Neural cell (in vitro differentiated cells): ENCODE data around the gene ANKRD33B. TPM values are rescaled to one million over a fixed set of nuclear protein-coding genes. Genes with fewer than 3 reads are reported as not detected.

ENCODE experiments used
- H2AFZ ChIP-seq: fragments of 200-600, 300-800 bp; sonication (generic), shearing (Covaris generic); 2 replicates; pipeline ENCODE4 v1.6.0; 2014; ENCODE audit warnings: low read depth, mild to moderate bottlenecking, antibody characterized with exemption, low read length, moderate library complexity
- H3F3A ChIP-seq: fragments of 200-600 bp; shearing (Covaris generic); 2 replicates; pipeline ENCODE4 v1.6.1; 2016; ENCODE audit warnings: mild to moderate bottlenecking, moderate library complexity, mixed read lengths, antibody characterized with exemption, low read length; ENCODE audit not compliant: insufficient read depth, poor library complexity, severe bottlenecking
- H3K27ac ChIP-seq: fragments of 200-600, 300-800 bp; sonication (generic), shearing (Covaris generic); 2 replicates; pipeline ENCODE4 v1.5.1; 2014; ENCODE audit warnings: mild to moderate bottlenecking, low read length, moderate library complexity
- H3K27me3 ChIP-seq: fragments of 300-800, 200-600 bp; sonication (generic), shearing (Covaris generic); 2 replicates; pipeline ENCODE4 v1.6.0; 2014; ENCODE audit warnings: mild to moderate bottlenecking, low read depth, low read length, moderate library complexity; ENCODE audit not compliant: insufficient read depth
- H3K36me3 ChIP-seq: fragments of 300-800, 200-600 bp; sonication (generic), shearing (Covaris generic); 2 replicates; pipeline ENCODE4 v1.5.1; 2014; ENCODE audit warnings: mild to moderate bottlenecking, antibody characterized with exemption, low read length, moderate library complexity; ENCODE audit not compliant: insufficient read depth
- H3K4me2 ChIP-seq: fragments of 300-800, 200-600 bp; sonication (generic), shearing (Covaris generic); 2 replicates; pipeline ENCODE4 v1.6.0; 2014; ENCODE audit warnings: mild to moderate bottlenecking, low read length
- H3K4me3 ChIP-seq: fragments of 300-800, 200-600 bp; sonication (generic), shearing (Covaris generic); 2 replicates; pipeline ENCODE4 v1.5.1; 2014; ENCODE audit warnings: mild to moderate bottlenecking, low read length, moderate library complexity
- H3K79me2 ChIP-seq: fragments of 200-600 bp; shearing (Covaris generic); replicated peaks from 2 replicates; pipeline ENCODE4 v1.6.0; 2014; ENCODE audit warnings: mild to moderate bottlenecking, low read length, moderate library complexity; ENCODE audit not compliant: insufficient read depth
- H3K9ac ChIP-seq: fragments of 300-800, 200-600 bp; sonication (generic), shearing (Covaris generic); 2 replicates; pipeline ENCODE4 v1.6.1; 2016; ENCODE audit warnings: mild to moderate bottlenecking, low read length, mixed read lengths
- H3K9me2 ChIP-seq: fragments of 200-600 bp; shearing (Covaris generic); 2 replicates; pipeline ENCODE4 v1.6.1; 2016; ENCODE audit warnings: mild to moderate bottlenecking, low read length, mixed read lengths; ENCODE audit not compliant: insufficient read depth
- H3K9me3 ChIP-seq: fragments of 200-600, 300-800 bp; sonication (generic), shearing (Covaris generic); 2 replicates; pipeline ENCODE4 v1.6.1; 2016; ENCODE audit warnings: mild to moderate bottlenecking, mixed run types, low read length, moderate library complexity, mixed read lengths
- H4K20me1 ChIP-seq: fragments of 200-600 bp; shearing (Covaris generic); 2 replicates; pipeline ENCODE4 v1.6.1; 2016; ENCODE audit warnings: mild to moderate bottlenecking, mixed run types; ENCODE audit not compliant: insufficient read depth
- CTCF ChIP-seq: fragments of 450-650 bp; IDR thresholded peaks from 2 replicates; pipeline ENCODE4 v1.5.1; 2014; ENCODE audit warnings: antibody characterized with exemption, mild to moderate bottlenecking, moderate library complexity; ENCODE audit not compliant: poor library complexity, severe bottlenecking
- EP300 ChIP-seq: fragments of 450-650 bp; conservative IDR thresholded peaks from 2 replicates; pipeline ENCODE4 v1.6.1; 2014; ENCODE audit warnings: antibody characterized with exemption, mild to moderate bottlenecking, moderate library complexity; ENCODE audit not compliant: poor library complexity, severe bottlenecking
- EZH2 ChIP-seq: fragments of 200-600, 300-800 bp; shearing (Covaris generic), sonication (generic); IDR thresholded peaks from 2 replicates; pipeline ENCODE4 v1.6.1; 2014; ENCODE audit warnings: antibody characterized with exemption, low read length, borderline replicate concordance, mild to moderate bottlenecking; ENCODE audit not compliant: insufficient read depth, poor library complexity, severe bottlenecking
- MXI1 ChIP-seq: fragments of 450-650 bp; conservative IDR thresholded peaks from 2 replicates; pipeline ENCODE4 v1.6.1; 2014; ENCODE audit warnings: antibody characterized with exemption, mild to moderate bottlenecking; ENCODE audit not compliant: poor library complexity, severe bottlenecking
- POLR2AphosphoS5 ChIP-seq: IDR thresholded peaks from 2 replicates; pipeline ENCODE4 v1.6.1; 2012
- RAD21 ChIP-seq: fragments of 450-650 bp; conservative IDR thresholded peaks from 2 replicates; pipeline ENCODE4 v1.6.1; 2014; ENCODE audit warnings: antibody characterized with exemption, mild to moderate bottlenecking, moderate library complexity
- REST ChIP-seq: IDR thresholded peaks from 2 replicates; pipeline ENCODE4 v1.6.1; 2012; ENCODE audit warnings: borderline replicate concordance
- SMC3 ChIP-seq: fragments of 450-650 bp; conservative IDR thresholded peaks from 2 replicates; pipeline ENCODE4 v1.6.1; 2014; ENCODE audit warnings: antibody characterized with exemption, mild to moderate bottlenecking, moderate library complexity; ENCODE audit not compliant: poor library complexity
- TAF1 ChIP-seq: IDR thresholded peaks from 2 replicates; pipeline ENCODE4 v1.6.1; 2012; ENCODE audit warnings: low read depth
- polyA plus RNA-seq: library from polyadenylated mRNA; depleted of rRNA; stranded (reverse); fragments of >200 nt; gene quantifications from 2 replicates; pipeline ENCODE4 v1.2.3, GENCODE V29; 2014

The ANKRD33B gene
- polyA plus RNA-seq, 1 donor from 2014 or later, result not detected

- Histone ChIP-seq H4K20me1 (no peaks in the 10 kb centered on the region), H3K9me3 (no peaks in the 10 kb centered on the region), H3K27me3 (no peaks in the 10 kb centered on the region), H3K79me2 (no peaks in the 10 kb centered on the region), H3K27ac (no peak overlapping the region), H2AFZ (no peak overlapping the region), H3F3A (no peaks in the 10 kb centered on the region), H3K4me2 (no peak overlapping the region), H3K36me3 (no peaks in the 10 kb centered on the region), H3K9ac (no peak overlapping the region), H3K9me2 (no peaks in the 10 kb centered on the region), H3K4me3 (no peak overlapping the region)
- TF ChIP-seq REST (no peak), SMC3 (no peak), TAF1 (no peak), MXI1 (no peak), EZH2 (no peak), RAD21 (no peak), POLR2AphosphoS5 (no peak), EP300 (no peak), CTCF (no peak)
These were observed 18.1 kb downstream of the ANKRD33B start for GRCh38 chr5:10581867-10582511.

GRCh38 chr5:10582512-10582897 lies 18.6 kb downstream of the ANKRD33B start:
- Histone ChIP-seq H3K27ac (no peak overlapping the region), H2AFZ (no peak overlapping the region), H4K20me1 (no peaks in the 10 kb centered on the region)

More at GRCh38 chr5:10582512-10582897, 18.6 kb downstream of the ANKRD33B start:
- H3K4me3 ChIP-seq, result no peak overlapping the region
- H3K4me2 ChIP-seq, result no peak overlapping the region
- H3K9ac ChIP-seq, result no peak overlapping the region
- H3K9me3 ChIP-seq, result no peaks in the 10 kb centered on the region
- no peaks in the 10 kb centered on the region for H3K9me2 ChIP-seq
- H3K36me3 ChIP-seq, result no peaks in the 10 kb centered on the region
- H3F3A ChIP-seq, result no peaks in the 10 kb centered on the region
- no peak for TF ChIP-seq SMC3
- TF ChIP-seq TAF1, result no peak
- TF ChIP-seq EP300, result no peak
- no peak for TF ChIP-seq POLR2AphosphoS5
- no peaks in the 10 kb centered on the region for H3K79me2 ChIP-seq
- no peaks in the 10 kb centered on the region for H3K27me3 ChIP-seq
